ELF-1 (cell line): ENCODE measurements around the gene NRG2.

Source experiments
- DNase-seq: peaks from one replicate; pipeline ENCODE4 v3.0.0-alpha.2; 2016; ENCODE audit warnings: low read depth, low spot score

The NRG2 gene

GRCh38 chr5:139856714-139857113 is 186.4 kb downstream of the NRG2 start:
- DNase-seq = no peak

GRCh38 chr5:139855946-139856540 is 187.1 kb downstream of the NRG2 start:
- DNase-seq = no peak

- no peak for DNase-seq
Measured at GRCh38 chr5:139855451-139855850, 187.6 kb downstream of the NRG2 start.

- no peak for DNase-seq
Measured at GRCh38 chr5:139854953-139855352, 188.1 kb downstream of the NRG2 start.

- DNase-seq = no peak
Measured at GRCh38 chr5:139854029-139854605, 189.0 kb downstream of the NRG2 start.

GRCh38 chr5:139852696-139853095 is 190.4 kb downstream of the NRG2 start:
- no peak for DNase-seq

GRCh38 chr5:139851558-139851957 is 191.5 kb downstream of the NRG2 start:
- no peak for DNase-seq

GRCh38 chr5:139850423-139851016 is 192.6 kb downstream of the NRG2 start:
- no peak for DNase-seq

- DNase-seq = no peak
Measured at GRCh38 chr5:139849942-139850341, 193.2 kb downstream of the NRG2 start.

GRCh38 chr5:139849501-139849900 is 193.6 kb downstream of the NRG2 start:
- DNase-seq = no peak

GRCh38 chr5:139848508-139849100 is 194.5 kb downstream of the NRG2 start:
- DNase-seq = no peak

- peak; percentile 26 for DNase-seq
Measured at GRCh38 chr5:139847790-139848507, 195.2 kb downstream of the NRG2 start.

- no peak for DNase-seq
Measured at GRCh38 chr5:139847091-139847490, 196.0 kb downstream of the NRG2 start.

GRCh38 chr5:139845846-139846681 is 197.0 kb downstream of the NRG2 start:
- no peak for DNase-seq

GRCh38 chr5:139844472-139845145 is 198.5 kb downstream of the NRG2 start:
- peak; percentile 82 for DNase-seq

- no peak for DNase-seq
Measured at GRCh38 chr5:139843991-139844390, 199.1 kb downstream of the NRG2 start.

GRCh38 chr5:139842321-139842720 is 200.8 kb downstream of the NRG2 start:
- DNase-seq = no peak

- no peak for DNase-seq
Measured at GRCh38 chr5:139841549-139841948, 201.6 kb downstream of the NRG2 start.

GRCh38 chr5:139839918-139840317 is 203.2 kb downstream of the NRG2 start:
- no peak for DNase-seq

GRCh38 chr5:139839232-139839815 is 203.8 kb downstream of the NRG2 start:
- DNase-seq = no peak
